ENCODE measurements around the gene DAGLA.

DNA sequence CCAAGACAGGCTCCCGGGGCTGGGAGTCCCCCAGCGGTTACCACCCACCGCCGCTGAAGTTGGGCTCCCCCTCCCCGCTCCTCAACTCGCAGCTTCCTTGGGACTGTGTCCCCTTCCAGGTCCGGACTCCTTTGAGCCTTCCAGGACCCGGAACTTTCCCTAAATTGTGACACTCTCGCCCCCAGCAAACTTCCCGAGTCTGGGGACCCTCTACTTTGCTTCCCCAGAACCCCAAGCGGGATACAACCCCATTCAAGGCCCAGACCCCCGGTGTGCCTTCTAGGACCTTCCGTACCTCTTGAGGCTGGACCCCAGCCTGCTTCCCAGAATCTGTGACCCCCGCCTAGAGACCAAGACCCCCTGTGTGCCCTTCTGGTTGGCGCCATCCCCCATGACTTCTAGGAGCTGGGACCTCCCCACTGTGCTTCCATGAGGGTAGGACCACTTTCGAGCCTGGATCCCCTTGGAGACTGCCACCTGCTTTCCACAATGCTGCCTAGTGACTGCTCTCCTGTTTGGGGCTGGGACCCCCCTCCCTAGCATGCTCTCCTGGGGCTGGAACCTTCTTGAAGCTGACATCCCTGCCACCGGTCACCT, 72.8 kb downstream of the DAGLA start:
- TF ChIP-seq, protein P1, sequence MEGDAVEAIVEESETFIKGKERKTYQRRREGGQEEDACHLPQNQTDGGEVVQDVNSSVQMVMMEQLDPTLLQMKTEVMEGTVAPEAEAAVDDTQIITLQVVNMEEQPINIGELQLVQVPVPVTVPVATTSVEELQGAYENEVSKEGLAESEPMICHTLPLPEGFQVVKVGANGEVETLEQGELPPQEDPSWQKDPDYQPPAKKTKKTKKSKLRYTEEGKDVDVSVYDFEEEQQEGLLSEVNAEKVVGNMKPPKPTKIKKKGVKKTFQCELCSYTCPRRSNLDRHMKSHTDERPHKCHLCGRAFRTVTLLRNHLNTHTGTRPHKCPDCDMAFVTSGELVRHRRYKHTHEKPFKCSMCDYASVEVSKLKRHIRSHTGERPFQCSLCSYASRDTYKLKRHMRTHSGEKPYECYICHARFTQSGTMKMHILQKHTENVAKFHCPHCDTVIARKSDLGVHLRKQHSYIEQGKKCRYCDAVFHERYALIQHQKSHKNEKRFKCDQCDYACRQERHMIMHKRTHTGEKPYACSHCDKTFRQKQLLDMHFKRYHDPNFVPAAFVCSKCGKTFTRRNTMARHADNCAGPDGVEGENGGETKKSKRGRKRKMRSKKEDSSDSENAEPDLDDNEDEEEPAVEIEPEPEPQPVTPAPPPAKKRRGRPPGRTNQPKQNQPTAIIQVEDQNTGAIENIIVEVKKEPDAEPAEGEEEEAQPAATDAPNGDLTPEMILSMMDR (IDR thresholded peaks at IDR 0.05; ENCODE audit: low read length) = no peak
- TF ChIP-seq EZH2 (IDR thresholded peaks at IDR 0.05; ENCODE audit: borderline replicate concordance, low read length) = no peak

Data from OCI-LY1 (cell line).